ENCODE data around the gene SKAP2.

Gene SKAP2

DNA sequence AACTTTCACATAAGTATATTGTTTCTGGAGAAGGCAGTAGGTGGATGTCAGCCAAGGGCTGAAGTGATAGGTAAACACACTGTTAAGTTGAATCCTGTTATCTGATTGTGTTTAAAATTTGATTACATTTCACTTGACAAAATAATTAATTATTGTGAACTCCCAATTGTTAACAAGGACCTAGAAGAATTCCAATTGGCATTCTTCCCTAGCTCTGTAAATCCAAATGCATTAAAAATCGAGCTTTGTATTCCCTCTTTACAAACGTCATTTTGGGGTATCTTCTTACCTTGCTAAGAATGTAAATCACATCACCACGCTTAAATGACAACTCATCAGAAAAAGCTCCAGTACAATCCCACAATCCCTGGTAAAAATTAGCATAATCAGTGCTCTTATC, 179.9 kb downstream of the SKAP2 start:
- no peak overlapping the region for H3K27ac ChIP-seq (ENCODE audit: low read length)
- H3K4me3 ChIP-seq (ENCODE audit: low read depth in 1 of 2, low read length in 2 of 2): no peak overlapping the region
- H3K4me2 ChIP-seq (ENCODE audit: insufficient read depth, low read length): no peak overlapping the region
- H3K27me3 ChIP-seq (ENCODE audit: insufficient read depth, low read length, poor library complexity): no peaks in the 10 kb centered on the region
- ATAC-seq (ENCODE audit: insufficient read depth, low read depth) (no peak), DNase-seq (no peak)
- H3K9ac ChIP-seq (ENCODE audit: low read depth, low read length): no peak overlapping the region
- no peak overlapping the region for H2AFZ ChIP-seq (ENCODE audit: low read depth, low read length)
- H3K4me1 ChIP-seq (ENCODE audit: insufficient read depth, low read length): no peaks in the 10 kb centered on the region
- H4K20me1 ChIP-seq (ENCODE audit: insufficient read depth, low read length): no peaks in the 10 kb centered on the region
- H3K79me2 ChIP-seq (ENCODE audit: insufficient read depth, low read length): no peaks in the 10 kb centered on the region
- TF ChIP-seq, protein P1, sequence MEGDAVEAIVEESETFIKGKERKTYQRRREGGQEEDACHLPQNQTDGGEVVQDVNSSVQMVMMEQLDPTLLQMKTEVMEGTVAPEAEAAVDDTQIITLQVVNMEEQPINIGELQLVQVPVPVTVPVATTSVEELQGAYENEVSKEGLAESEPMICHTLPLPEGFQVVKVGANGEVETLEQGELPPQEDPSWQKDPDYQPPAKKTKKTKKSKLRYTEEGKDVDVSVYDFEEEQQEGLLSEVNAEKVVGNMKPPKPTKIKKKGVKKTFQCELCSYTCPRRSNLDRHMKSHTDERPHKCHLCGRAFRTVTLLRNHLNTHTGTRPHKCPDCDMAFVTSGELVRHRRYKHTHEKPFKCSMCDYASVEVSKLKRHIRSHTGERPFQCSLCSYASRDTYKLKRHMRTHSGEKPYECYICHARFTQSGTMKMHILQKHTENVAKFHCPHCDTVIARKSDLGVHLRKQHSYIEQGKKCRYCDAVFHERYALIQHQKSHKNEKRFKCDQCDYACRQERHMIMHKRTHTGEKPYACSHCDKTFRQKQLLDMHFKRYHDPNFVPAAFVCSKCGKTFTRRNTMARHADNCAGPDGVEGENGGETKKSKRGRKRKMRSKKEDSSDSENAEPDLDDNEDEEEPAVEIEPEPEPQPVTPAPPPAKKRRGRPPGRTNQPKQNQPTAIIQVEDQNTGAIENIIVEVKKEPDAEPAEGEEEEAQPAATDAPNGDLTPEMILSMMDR (IDR thresholded peaks at IDR 0.05; ENCODE audit: borderline replicate concordance, extremely low read depth, low read length, poor library complexity, severe bottlenecking): no peak
- TF ChIP-seq EZH2 (IDR thresholded peaks at IDR 0.05; ENCODE audit: borderline replicate concordance, low read depth, low read length, severe bottlenecking): no peak
- H3K36me3 ChIP-seq (ENCODE audit: insufficient read depth, low read length): no peaks in the 10 kb centered on the region
- H3K9me3 ChIP-seq (ENCODE audit: insufficient read depth, low read length, severe bottlenecking): no peaks in the 10 kb centered on the region

GRCh38 chr7:26683277-26683676, 181.1 kb downstream of the SKAP2 start:
- Histone ChIP-seq H4K20me1 (ENCODE audit: insufficient read depth, low read length) (no peaks in the 10 kb centered on the region), H2AFZ (ENCODE audit: low read depth, low read length) (no peak overlapping the region), H3K9ac (ENCODE audit: low read depth, low read length) (no peak overlapping the region), H3K27me3 (ENCODE audit: insufficient read depth, low read length, poor library complexity) (no peaks in the 10 kb centered on the region), H3K4me3 (ENCODE audit: low read depth in 1 of 2, low read length in 2 of 2) (no peak overlapping the region), H3K4me2 (ENCODE audit: insufficient read depth, low read length) (no peak overlapping the region), H3K4me1 (ENCODE audit: insufficient read depth, low read length) (no peaks in the 10 kb centered on the region), H3K27ac (ENCODE audit: low read length) (no peak overlapping the region), H3K79me2 (ENCODE audit: insufficient read depth, low read length) (no peaks in the 10 kb centered on the region), H3K9me3 (ENCODE audit: insufficient read depth, low read length, severe bottlenecking) (no peaks in the 10 kb centered on the region), H3K36me3 (ENCODE audit: insufficient read depth, low read length) (no peaks in the 10 kb centered on the region)
- no peak for DNase-seq
- no peak for ATAC-seq (ENCODE audit: insufficient read depth, low read depth)
- TF ChIP-seq EZH2 (IDR thresholded peaks at IDR 0.05; ENCODE audit: borderline replicate concordance, low read depth, low read length, severe bottlenecking): no peak
- TF ChIP-seq, protein P1 (IDR thresholded peaks at IDR 0.05; ENCODE audit: borderline replicate concordance, extremely low read depth, low read length, poor library complexity, severe bottlenecking): no peak

DNA sequence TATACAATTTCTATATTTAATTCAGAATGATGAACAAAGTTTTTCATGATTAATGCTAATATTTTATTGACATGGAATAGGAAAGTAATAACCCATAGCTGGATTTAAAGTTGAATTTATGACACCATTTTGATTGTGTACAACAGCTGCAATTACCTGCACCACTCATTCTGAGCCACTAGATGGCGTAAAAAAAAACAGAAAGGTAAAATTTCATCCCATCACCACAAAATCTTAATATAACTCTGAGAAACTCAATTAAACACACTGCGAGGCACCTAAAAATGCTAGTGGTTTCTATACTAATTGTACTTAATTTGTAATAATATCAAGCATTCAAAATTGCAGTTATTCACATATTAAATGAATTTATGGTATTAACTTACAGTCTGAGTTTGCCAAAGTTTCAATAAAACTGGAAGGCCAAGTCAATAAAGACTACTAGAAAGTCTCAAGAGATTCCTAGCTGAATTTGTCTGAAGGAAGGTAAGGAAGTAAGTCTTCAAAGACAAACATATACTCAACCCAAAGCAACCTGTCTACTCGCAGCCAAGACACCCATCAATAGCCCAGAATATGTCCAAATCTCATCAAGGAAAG, 182.5 kb downstream of the SKAP2 start:
- TF ChIP-seq EZH2 (IDR thresholded peaks at IDR 0.05; ENCODE audit: borderline replicate concordance, low read depth, low read length, severe bottlenecking): no peak
- TF ChIP-seq, protein P1 (IDR thresholded peaks at IDR 0.05; ENCODE audit: borderline replicate concordance, extremely low read depth, low read length, poor library complexity, severe bottlenecking): peak; percentile 80
- ATAC-seq (ENCODE audit: insufficient read depth, low read depth): peak; percentile 66
- no peak overlapping the region for H3K9ac ChIP-seq (ENCODE audit: low read depth, low read length)
- no peaks in the 10 kb centered on the region for H3K36me3 ChIP-seq (ENCODE audit: insufficient read depth, low read length)
- H3K27me3 ChIP-seq (ENCODE audit: insufficient read depth, low read length, poor library complexity): no peaks in the 10 kb centered on the region
- no peak overlapping the region for H2AFZ ChIP-seq (ENCODE audit: low read depth, low read length)
- H3K4me3 ChIP-seq (ENCODE audit: low read depth in 1 of 2, low read length in 2 of 2): no peak overlapping the region
- DNase-seq: no peak
- H3K27ac ChIP-seq (ENCODE audit: low read length): no peak overlapping the region
- no peaks in the 10 kb centered on the region for H3K79me2 ChIP-seq (ENCODE audit: insufficient read depth, low read length)
- H3K9me3 ChIP-seq (ENCODE audit: insufficient read depth, low read length, severe bottlenecking): no peaks in the 10 kb centered on the region
- no peaks in the 10 kb centered on the region for H3K4me1 ChIP-seq (ENCODE audit: insufficient read depth, low read length)
- H4K20me1 ChIP-seq (ENCODE audit: insufficient read depth, low read length): no peaks in the 10 kb centered on the region
- H3K4me2 ChIP-seq (ENCODE audit: insufficient read depth, low read length): no peak overlapping the region
